GM15510 (cell line): Measurements from ENCODE around the gene MKLN1.

Experiments used
- POLR2A ChIP-seq: IDR thresholded peaks from 3 replicates; pipeline ENCODE4 v1.6.1; 2011; ENCODE audit warnings: borderline replicate concordance; ENCODE audit not compliant: insufficient read length; ENCODE audit errors: extremely low read depth

The MKLN1 gene

GRCh38 chr7:131487217-131487616 is 159.5 kb downstream of the MKLN1 start:
- TF ChIP-seq POLR2A, result no peak

- TF ChIP-seq POLR2A, result no peak
Observed at GRCh38 chr7:131488361-131488760, 160.7 kb downstream of the MKLN1 start.

- TF ChIP-seq POLR2A, result no peak
Observed at GRCh38 chr7:131489196-131489595, 161.5 kb downstream of the MKLN1 start.

GRCh38 chr7:131489881-131490280 is 162.2 kb downstream of the MKLN1 start:
- no peak for TF ChIP-seq POLR2A

GRCh38 chr7:131493081-131493480 is 165.4 kb downstream of the MKLN1 start:
- no peak for TF ChIP-seq POLR2A

- TF ChIP-seq POLR2A, result no peak
Observed at GRCh38 chr7:131493581-131493980, 165.9 kb downstream of the MKLN1 start.

GRCh38 chr7:131494182-131494581 is 166.5 kb downstream of the MKLN1 start:
- TF ChIP-seq POLR2A, result no peak

GRCh38 chr7:131495669-131496498 is 168.2 kb downstream of the MKLN1 start:
- no peak for TF ChIP-seq POLR2A

- no peak for TF ChIP-seq POLR2A
Observed at GRCh38 chr7:131497454-131497853, 169.8 kb downstream of the MKLN1 start.

GRCh38 chr7:131498237-131498885 is 170.7 kb downstream of the MKLN1 start:
- TF ChIP-seq POLR2A, result no peak

- TF ChIP-seq POLR2A, result no peak
Observed at GRCh38 chr7:131499801-131500200, 172.1 kb downstream of the MKLN1 start.

GRCh38 chr7:131500357-131500756 is 172.7 kb downstream of the MKLN1 start:
- TF ChIP-seq POLR2A, result no peak

- no peak for TF ChIP-seq POLR2A
Observed at GRCh38 chr7:131501422-131501821, 173.7 kb downstream of the MKLN1 start.

GRCh38 chr7:131501930-131502685 is 174.4 kb downstream of the MKLN1 start:
- no peak for TF ChIP-seq POLR2A

GRCh38 chr7:131502810-131503508 is 175.3 kb downstream of the MKLN1 start:
- TF ChIP-seq POLR2A, result no peak

- no peak for TF ChIP-seq POLR2A
Observed at GRCh38 chr7:131503639-131504038, 176.0 kb downstream of the MKLN1 start.
